MG63 (cell line): Measurements from ENCODE around the gene GALNT17. TPM values are rescaled to one million over a fixed set of nuclear protein-coding genes. Genes with fewer than 3 reads are reported as not detected.

ENCODE experiments used
- DNase-seq: peaks from one replicate; pipeline ENCODE4 v3.0.0-alpha.2; 2020
- H3K27me3 ChIP-seq: fragments of 250-450 bp; sonication (Bioruptor Pico); 2 replicates; pipeline ENCODE4 v1.5.1; 2020; ENCODE audit warnings: mild to moderate bottlenecking, moderate library complexity
- H3K36me3 ChIP-seq: fragments of 250-450 bp; sonication (Bioruptor Pico); 2 replicates; pipeline ENCODE4 v1.5.1; 2020; ENCODE audit warnings: mild to moderate bottlenecking, moderate library complexity
- H3K4me3 ChIP-seq: fragments of 250-450 bp; sonication (Bioruptor Pico); 2 replicates; pipeline ENCODE4 v1.5.1; 2020; ENCODE audit warnings: mild to moderate bottlenecking, moderate library complexity
- H3K9me3 ChIP-seq: fragments of 250-450 bp; sonication (Bioruptor Pico); 2 replicates; pipeline ENCODE4 v1.5.1; 2020; ENCODE audit warnings: mild to moderate bottlenecking, moderate library complexity
- total RNA-seq: library from RNA; depleted of rRNA; stranded (reverse); fragments of >200 nt; shearing (Covaris generic); gene quantifications from 2 replicates; pipeline ENCODE4 v1.2.3, GENCODE V29; 2014; ENCODE audit warnings: low replicate concordance

GALNT17 gene
- total RNA-seq, 1 experiment from 2014 or later = 0.03 TPM

GRCh38 chr7:71650653-71651337 is 518.9 kb downstream of the GALNT17 start:
- Histone ChIP-seq H3K9me3 (no peaks in the 10 kb centered on the region), H3K27me3 (no peaks in the 10 kb centered on the region), H3K4me3 (no peak overlapping the region), H3K36me3 (no peaks in the 10 kb centered on the region)
- DNase-seq = no peak

GRCh38 chr7:71652510-71652909 is 520.6 kb downstream of the GALNT17 start:
- H3K36me3 ChIP-seq = no peaks in the 10 kb centered on the region
- H3K4me3 ChIP-seq = no peak overlapping the region
- no peak for DNase-seq
- H3K27me3 ChIP-seq = no peaks in the 10 kb centered on the region
- no peaks in the 10 kb centered on the region for H3K9me3 ChIP-seq

DNA sequence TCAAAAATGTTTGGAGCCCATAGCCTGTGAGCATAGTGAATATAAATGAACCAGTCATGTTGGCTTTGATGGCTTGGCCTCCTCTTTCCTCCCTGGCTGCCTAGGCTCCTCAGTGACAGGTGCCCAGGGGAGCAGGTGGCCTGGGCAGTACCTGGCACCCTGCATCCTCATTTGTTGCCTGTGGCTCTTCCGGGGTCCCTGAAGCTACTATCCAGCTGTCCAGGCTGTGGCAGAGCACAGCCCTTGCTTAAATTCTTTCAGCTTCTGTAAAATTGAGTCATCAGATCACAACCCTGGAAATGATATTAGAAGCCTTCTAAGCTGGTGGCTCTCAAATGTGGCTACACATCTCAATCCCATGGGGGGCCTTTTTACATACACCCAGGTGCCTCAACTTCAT is 525.4 kb downstream of the GALNT17 start:
- H3K36me3 ChIP-seq = no peaks in the 10 kb centered on the region
- no peak overlapping the region for H3K4me3 ChIP-seq
- no peak for DNase-seq
- H3K9me3 ChIP-seq = no peaks in the 10 kb centered on the region
- H3K27me3 ChIP-seq = no peaks in the 10 kb centered on the region

DNA sequence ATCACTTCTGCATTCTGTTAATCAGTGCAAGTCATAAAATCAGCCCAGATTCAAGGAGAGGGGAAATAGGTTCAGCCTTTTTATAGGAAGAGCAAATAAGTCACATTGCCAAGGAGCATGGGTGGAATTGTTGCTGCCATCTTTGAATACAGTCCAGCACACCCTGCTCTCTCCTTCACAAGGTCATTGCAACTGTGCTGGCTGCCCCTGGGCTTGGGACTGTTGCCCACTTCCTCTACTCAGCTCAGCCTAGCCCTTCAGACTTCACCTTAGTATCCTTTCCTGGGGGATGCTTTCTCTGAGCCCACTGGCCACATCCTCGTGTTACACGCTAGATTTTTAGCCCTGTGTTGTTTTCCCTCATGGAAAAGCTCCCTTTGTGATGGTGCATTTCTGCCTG is 527.7 kb downstream of the GALNT17 start:
- Histone ChIP-seq H3K4me3 (no peak overlapping the region), H3K36me3 (no peaks in the 10 kb centered on the region), H3K27me3 (no peaks in the 10 kb centered on the region), H3K9me3 (no peaks in the 10 kb centered on the region)
- DNase-seq = no peak

- Histone ChIP-seq H3K4me3 (no peak overlapping the region), H3K27me3 (no peaks in the 10 kb centered on the region), H3K9me3 (no peaks in the 10 kb centered on the region), H3K36me3 (no peaks in the 10 kb centered on the region)
- DNase-seq = no peak
These were observed 529.8 kb downstream of the GALNT17 start for GRCh38 chr7:71661671-71662224.

- no peak for DNase-seq
- H3K27me3 ChIP-seq = no peaks in the 10 kb centered on the region
- no peak overlapping the region for H3K4me3 ChIP-seq
- H3K9me3 ChIP-seq = no peaks in the 10 kb centered on the region
- no peaks in the 10 kb centered on the region for H3K36me3 ChIP-seq
These were observed 533.8 kb downstream of the GALNT17 start for GRCh38 chr7:71665716-71666115.

- H3K27me3 ChIP-seq = no peaks in the 10 kb centered on the region
- H3K9me3 ChIP-seq = no peaks in the 10 kb centered on the region
- no peak for DNase-seq
- H3K36me3 ChIP-seq = no peaks in the 10 kb centered on the region
- no peak overlapping the region for H3K4me3 ChIP-seq
These were observed 536.6 kb downstream of the GALNT17 start for GRCh38 chr7:71668572-71668971.

DNA sequence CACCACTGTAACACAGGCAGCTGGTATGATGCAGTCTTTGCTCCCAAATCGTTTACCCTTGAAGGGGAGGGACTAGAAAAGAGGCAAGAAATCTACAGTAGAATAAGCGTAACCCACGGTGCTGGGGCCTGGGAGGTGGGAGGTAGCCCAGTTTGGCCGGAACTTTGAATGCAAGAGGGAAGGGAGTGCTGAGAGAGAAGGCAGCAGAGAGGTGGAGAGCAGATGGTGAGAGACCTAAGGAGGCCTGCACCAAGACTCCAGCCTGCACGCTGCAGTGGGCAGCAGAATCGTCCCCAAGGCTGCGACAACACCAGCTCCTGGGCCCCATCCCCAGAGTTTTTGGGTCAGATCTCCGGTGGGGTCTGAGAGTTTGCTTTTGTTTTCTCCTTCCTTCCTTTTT is 547.5 kb downstream of the GALNT17 start:
- Histone ChIP-seq H3K4me3 (no peak overlapping the region), H3K36me3 (no peaks in the 10 kb centered on the region), H3K9me3 (no peaks in the 10 kb centered on the region), H3K27me3 (no peaks in the 10 kb centered on the region)
- DNase-seq = no peak

- Histone ChIP-seq H3K27me3 (no peaks in the 10 kb centered on the region), H3K36me3 (no peaks in the 10 kb centered on the region), H3K4me3 (no peak overlapping the region), H3K9me3 (no peaks in the 10 kb centered on the region)
- DNase-seq = no peak
These were observed 550.2 kb downstream of the GALNT17 start for GRCh38 chr7:71682181-71682580.

DNA sequence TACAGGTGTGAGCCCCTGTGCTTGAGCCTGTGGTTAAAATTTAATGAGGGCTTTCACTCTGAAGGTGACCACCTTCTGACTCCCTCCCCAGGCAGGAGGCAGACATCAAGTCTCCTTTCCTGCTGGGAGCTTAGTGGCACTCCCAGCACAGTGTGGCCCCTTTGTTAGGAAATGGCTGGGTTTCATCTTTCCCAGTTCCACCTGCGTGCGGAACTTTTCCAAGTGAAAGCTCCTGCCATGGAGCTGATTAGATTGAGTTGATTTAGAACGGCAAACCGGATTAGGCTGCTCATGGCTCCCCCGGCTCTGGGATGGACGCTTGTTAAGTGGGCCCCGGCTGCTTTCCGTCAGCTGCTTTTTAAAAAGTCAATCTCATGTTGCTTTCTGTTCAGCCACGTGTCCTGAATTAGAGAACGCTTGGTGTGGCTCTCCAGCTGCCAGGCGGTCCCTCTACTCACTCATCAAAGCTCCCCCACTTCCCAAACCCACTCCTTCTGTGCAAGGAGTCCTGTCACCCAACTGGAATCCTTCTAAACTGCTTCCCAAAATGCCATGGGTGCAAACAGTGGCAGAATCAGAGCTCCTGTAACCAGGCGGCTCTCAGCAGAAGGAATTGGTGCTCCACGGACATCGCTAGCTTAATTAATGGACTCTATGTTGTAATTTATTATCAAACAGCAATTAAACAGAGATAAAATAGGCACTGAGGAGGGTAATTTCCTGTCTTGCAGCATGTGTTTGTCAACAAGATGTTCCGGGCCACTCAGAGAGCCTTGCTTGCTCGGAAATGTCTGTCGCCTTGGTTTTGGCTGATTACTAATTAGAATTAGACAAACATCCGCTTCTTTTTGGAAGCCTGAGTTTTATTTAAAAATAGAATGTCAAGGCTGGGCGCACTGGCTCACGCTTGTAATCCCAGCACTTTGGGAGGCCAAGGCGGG is 551.2 kb downstream of the GALNT17 start:
- Histone ChIP-seq H3K36me3 (no peaks in the 10 kb centered on the region), H3K4me3 (no peak overlapping the region), H3K27me3 (no peaks in the 10 kb centered on the region), H3K9me3 (no peaks in the 10 kb centered on the region)
- no peak for DNase-seq

GRCh38 chr7:71687286-71687685 is 555.3 kb downstream of the GALNT17 start:
- H3K4me3 ChIP-seq = no peak overlapping the region
- H3K27me3 ChIP-seq = no peaks in the 10 kb centered on the region
- H3K9me3 ChIP-seq = no peaks in the 10 kb centered on the region
- no peak for DNase-seq
- no peaks in the 10 kb centered on the region for H3K36me3 ChIP-seq

- Histone ChIP-seq H3K4me3 (no peak overlapping the region), H3K27me3 (no peaks in the 10 kb centered on the region), H3K36me3 (no peaks in the 10 kb centered on the region), H3K9me3 (no peaks in the 10 kb centered on the region)
- no peak for DNase-seq
These were observed 556.1 kb downstream of the GALNT17 start for GRCh38 chr7:71687831-71688599.

DNA sequence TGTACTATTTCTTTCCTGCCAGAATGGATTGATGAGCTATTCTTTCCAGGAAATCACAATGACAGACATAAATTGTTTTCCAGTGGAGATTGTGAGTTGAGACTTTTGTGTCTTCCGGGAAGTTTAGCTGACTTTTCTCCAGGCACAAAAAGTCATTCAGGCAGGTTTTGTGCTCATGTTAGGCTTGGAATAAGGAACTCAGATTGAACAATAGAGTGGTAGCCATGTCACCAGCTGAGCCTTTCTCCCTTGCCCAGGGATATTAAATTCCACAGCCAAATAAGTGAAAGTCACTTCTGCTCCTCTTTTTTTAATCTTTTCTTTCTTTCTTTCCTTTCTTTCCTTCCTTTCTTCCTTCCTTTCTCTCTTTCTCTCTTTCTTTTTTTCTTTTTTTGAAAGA is 559.6 kb downstream of the GALNT17 start:
- Histone ChIP-seq H3K36me3 (no peaks in the 10 kb centered on the region), H3K27me3 (no peaks in the 10 kb centered on the region), H3K9me3 (no peaks in the 10 kb centered on the region), H3K4me3 (no peak overlapping the region)
- DNase-seq = no peak

- DNase-seq = peak; percentile 2
- Histone ChIP-seq H3K36me3 (no peaks in the 10 kb centered on the region), H3K9me3 (no peaks in the 10 kb centered on the region), H3K4me3 (no peak overlapping the region), H3K27me3 (no peaks in the 10 kb centered on the region)
These were observed 562.7 kb downstream of the GALNT17 start for GRCh38 chr7:71694665-71695064.

GRCh38 chr7:71695186-71695585 is 563.2 kb downstream of the GALNT17 start:
- H3K4me3 ChIP-seq = no peak overlapping the region
- no peaks in the 10 kb centered on the region for H3K36me3 ChIP-seq
- H3K9me3 ChIP-seq = no peaks in the 10 kb centered on the region
- DNase-seq = peak; percentile 13
- H3K27me3 ChIP-seq = no peaks in the 10 kb centered on the region

GRCh38 chr7:71696511-71696910 is 564.6 kb downstream of the GALNT17 start:
- Histone ChIP-seq H3K4me3 (no peak overlapping the region), H3K9me3 (no peaks in the 10 kb centered on the region), H3K36me3 (no peaks in the 10 kb centered on the region), H3K27me3 (no peaks in the 10 kb centered on the region)
- no peak for DNase-seq

DNA sequence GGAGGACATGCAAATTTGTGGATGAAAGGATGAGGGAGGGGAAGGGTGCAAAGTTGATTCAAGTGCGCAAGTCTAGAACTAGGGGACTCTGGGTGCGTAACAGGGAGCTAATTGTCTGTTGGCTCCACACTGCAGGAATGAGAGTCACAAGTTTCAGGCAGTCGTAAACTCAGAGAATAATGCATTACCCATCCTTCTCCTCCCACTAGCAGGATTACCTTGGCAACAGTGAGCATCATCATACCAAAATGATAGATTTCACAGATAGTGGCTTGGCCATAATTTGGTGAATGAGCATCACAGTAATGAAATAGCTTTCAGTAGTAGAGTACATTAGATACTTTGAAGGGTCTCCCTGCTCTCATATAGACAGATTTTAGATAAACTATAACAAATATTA is 565.5 kb downstream of the GALNT17 start:
- H3K36me3 ChIP-seq = no peaks in the 10 kb centered on the region
- H3K4me3 ChIP-seq = no peak overlapping the region
- no peaks in the 10 kb centered on the region for H3K27me3 ChIP-seq
- no peaks in the 10 kb centered on the region for H3K9me3 ChIP-seq
- no peak for DNase-seq
